ENCODE measurements around the gene VPS51. TPM values are rescaled to one million over a fixed set of nuclear protein-coding genes. Genes with fewer than 3 reads are reported as not detected.

The VPS51 gene
- total and polyA plus RNA-seq, 10 of the 15 experiments (the other 5 are each of a cell fraction or from before 2014, with no cell fraction given): 1.5 to 279 (median 53.2) TPM

GRCh38 chr11:65077451-65077850 lies 18.6 kb upstream of the VPS51 start:
- Histone ChIP-seq H3K4me3 (no peak overlapping the region), H3K27ac (ENCODE audit: control insufficient read depth, insufficient read depth) (no peak overlapping the region), H3K27me3 (replicated peaks in 1 of 2; ENCODE audit: control insufficient read depth in 2 of 2, insufficient read depth in 2 of 2, low read length in 1 of 2) (no peaks in the 10 kb centered on the region), H2AFZ (ENCODE audit: control insufficient read depth, low read depth, low read length) (no peak overlapping the region), H4K20me1 (ENCODE audit: control insufficient read depth, insufficient read depth) (no peaks in the 10 kb centered on the region), H3K9ac (ENCODE audit: control insufficient read depth, insufficient read depth, low read length) (no peak overlapping the region), H3K79me2 (ENCODE audit: control insufficient read depth, insufficient read depth, low read length) (peaks cover 42% of the 10 kb centered on the region), H3K4me2 (ENCODE audit: control insufficient read depth, insufficient read depth) (no peak overlapping the region), H3K4me1 (ENCODE audit: control insufficient read depth, insufficient read depth, low read length) (peaks cover 32% of the 10 kb centered on the region), H3K36me3 (ENCODE audit: control insufficient read depth in 2 of 2, insufficient read depth in 2 of 2, low read length in 1 of 2) (peaks cover 5 to 13% of the 10 kb centered on the region in 2 experiments; a peak in 3 of 4 replicates), H3K9me3 (replicated peaks; ENCODE audit: control insufficient read depth, insufficient read depth, low read length) (no peaks in the 10 kb centered on the region)
- FAIRE-seq (no peak), DNase-seq (ENCODE audit: low read depth, low spot score) (no peak), ATAC-seq (no peak)
- ChIA-PET POLR2A (interaction anchor here (1.2 kb wide), 2 partner anchors 43 to 49 kb away, joined by 3 read pairs; no protein-coding TSS in a partner anchor), CTCF (interaction anchor here (1.0 to 2.2 kb wide), 2 partner anchors 38 to 65 kb away, joined by 3 to 4 read pairs; no protein-coding TSS in a partner anchor), RAD21 (ENCODE audit: unreplicated experiment) (interaction anchor here (3.0 kb wide), 1 partner anchor 37 kb away, joined by 8 read pairs; the partner anchor contains the start of gene SAC3D1), SMC1A (ENCODE audit: uncharacterized antibody, unreplicated experiment) (interaction anchor here (1.3 to 2.3 kb wide), 3 partner anchors 9 to 64 kb away, joined by 3 to 9 read pairs (median 3); no protein-coding TSS in a partner anchor)
- no TSS peak for BruUV-seq (replicated peaks)
- in situ Hi-C loops (cut with MboI): no loop called here
- WGBS (ENCODE audit: insufficient coverage, insufficient replicate concordance, low lambda C conversion rate, missing lambda C conversion rate): 72% methylated on average over 4 of the region's 4 CpGs
- intact Hi-C loops (cut with micrococcal nuclease; ENCODE audit: unreplicated experiment): loop anchor here (5.0 kb wide), 1 partner anchor 35 kb away; the partner anchor contains the start of gene SAC3D1
- TF ChIP-seq RELB (IDR thresholded peaks at IDR 0.05; ENCODE audit: low read depth): no peak
- no peak for TF ChIP-seq ZNF24 (IDR thresholded peaks at IDR 0.05)
- TF ChIP-seq SKIL (IDR thresholded peaks at IDR 0.05; ENCODE audit: low read depth, poor library complexity, severe bottlenecking): no peak
- TF ChIP-seq BHLHE40 (IDR thresholded peaks at IDR 0.05; ENCODE audit: borderline replicate concordance in 1 of 2, low read depth in 2 of 2, low read length in 1 of 2): no peak
- no peak for TF ChIP-seq IRF3 (IDR thresholded peaks at IDR 0.05)
- no peak for TF ChIP-seq SRF (IDR thresholded peaks at IDR 0.05; ENCODE audit: low read depth in 2 of 2, low read length in 2 of 2)
- TF ChIP-seq JUND (IDR thresholded peaks at IDR 0.05; ENCODE audit: low read depth, low read length): no peak
- TF ChIP-seq SMAD5 (IDR thresholded peaks at IDR 0.05; ENCODE audit: low read depth): no peak
- no peak for TF ChIP-seq LARP7 (IDR thresholded peaks at IDR 0.05)
- TF ChIP-seq SMC3 (IDR thresholded peaks at IDR 0.05; ENCODE audit: borderline replicate concordance, low read length): no peak
- TF ChIP-seq RAD51 (IDR thresholded peaks at IDR 0.05): no peak
- no peak for TF ChIP-seq PBX3 (IDR thresholded peaks at IDR 0.05; ENCODE audit: insufficient replicate concordance, low read depth, low read length)
- no peak for TF ChIP-seq HDAC2 (IDR thresholded peaks at IDR 0.05)
- no peak for TF ChIP-seq SUZ12 (IDR thresholded peaks at IDR 0.05; ENCODE audit: unreplicated experiment)
- no peak for TF ChIP-seq ZBTB4 (CRISPR knock-in tag; IDR thresholded peaks at IDR 0.05)

All from GM12878 (cell line).